Ovary (tissue), 3 donors: ENCODE results near the gene ALPK1.

Experiments
- EP300 ChIP-seq: sonication (generic); formaldehyde crosslinking; IDR thresholded peaks from one replicate; pipeline ENCODE4 v1.6.1; 2017; ENCODE audit warnings: antibody characterized with exemption
- POLR2A ChIP-seq: fragments of 450-650 bp; IDR thresholded peaks from one replicate; pipeline ENCODE4 v1.6.1; 2017; ENCODE audit warnings: antibody characterized with exemption, mild to moderate bottlenecking, moderate library complexity
- TF ChIP-seq, protein P1 (sequence below), 3 donors: fragments of 450-650 bp in 2 of 3; fragments of 200-600 bp in 1 of 3; IDR thresholded peaks; one replicate each; pipeline versions ENCODE4 v1.5.1 to v1.8.0; 2016 to 2022; ENCODE audit warnings: antibody characterized with exemption in 3 of 3, mild to moderate bottlenecking in 1 of 3
- donor health status: DM: no; HTN: no; CAD: no.

DNA sequence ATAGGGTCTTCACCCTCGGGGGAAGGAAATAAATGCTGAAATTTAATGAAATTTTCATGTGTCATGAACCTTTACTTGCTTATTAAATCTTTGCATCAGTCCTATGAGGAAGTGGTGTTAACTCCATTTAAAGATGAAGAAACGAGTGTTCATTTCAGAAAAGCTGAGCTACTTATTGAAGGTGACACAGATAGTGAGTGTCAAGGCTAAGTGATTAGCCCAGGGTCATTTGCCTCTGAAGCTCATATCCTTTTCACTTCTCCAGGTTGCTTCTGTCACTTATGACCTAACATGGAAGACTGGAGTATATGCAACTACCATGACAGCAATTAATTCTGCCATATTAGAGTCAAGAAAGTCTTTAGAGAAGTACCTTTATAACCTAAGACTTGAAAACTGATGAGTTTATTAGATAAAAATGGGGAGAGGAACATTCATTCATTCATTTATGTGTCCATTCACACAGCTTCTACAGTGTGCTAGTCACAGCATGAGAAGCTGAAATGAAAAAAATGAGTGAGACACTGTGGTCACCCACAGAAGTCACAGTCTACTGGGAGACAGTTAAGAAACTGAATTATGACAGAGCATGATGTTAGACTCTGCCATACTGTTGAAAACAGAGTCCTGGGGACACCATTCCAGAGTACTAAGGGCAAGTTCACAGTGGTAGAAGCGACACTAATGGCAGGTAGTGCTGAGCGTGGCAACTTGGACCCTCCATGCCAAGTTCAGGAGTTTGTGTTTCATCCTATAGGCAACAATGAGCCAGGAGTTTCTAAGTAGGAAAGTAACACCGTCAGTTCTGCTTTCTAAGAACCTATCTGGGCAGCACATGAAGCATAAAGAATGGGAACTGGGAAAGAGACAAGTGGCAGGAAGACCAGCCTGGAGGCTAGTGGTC is 21.3 kb downstream of the ALPK1 start:
- TF ChIP-seq, protein P1, sequence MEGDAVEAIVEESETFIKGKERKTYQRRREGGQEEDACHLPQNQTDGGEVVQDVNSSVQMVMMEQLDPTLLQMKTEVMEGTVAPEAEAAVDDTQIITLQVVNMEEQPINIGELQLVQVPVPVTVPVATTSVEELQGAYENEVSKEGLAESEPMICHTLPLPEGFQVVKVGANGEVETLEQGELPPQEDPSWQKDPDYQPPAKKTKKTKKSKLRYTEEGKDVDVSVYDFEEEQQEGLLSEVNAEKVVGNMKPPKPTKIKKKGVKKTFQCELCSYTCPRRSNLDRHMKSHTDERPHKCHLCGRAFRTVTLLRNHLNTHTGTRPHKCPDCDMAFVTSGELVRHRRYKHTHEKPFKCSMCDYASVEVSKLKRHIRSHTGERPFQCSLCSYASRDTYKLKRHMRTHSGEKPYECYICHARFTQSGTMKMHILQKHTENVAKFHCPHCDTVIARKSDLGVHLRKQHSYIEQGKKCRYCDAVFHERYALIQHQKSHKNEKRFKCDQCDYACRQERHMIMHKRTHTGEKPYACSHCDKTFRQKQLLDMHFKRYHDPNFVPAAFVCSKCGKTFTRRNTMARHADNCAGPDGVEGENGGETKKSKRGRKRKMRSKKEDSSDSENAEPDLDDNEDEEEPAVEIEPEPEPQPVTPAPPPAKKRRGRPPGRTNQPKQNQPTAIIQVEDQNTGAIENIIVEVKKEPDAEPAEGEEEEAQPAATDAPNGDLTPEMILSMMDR (IDR thresholded peaks at IDR 0.05) = no peak
- TF ChIP-seq POLR2A (no peak), EP300 (no peak)
